Keratinocyte (primary cell): Measurements from ENCODE around the gene SLC12A5. TPM values are rescaled to one million over a fixed set of nuclear protein-coding genes. Genes with fewer than 3 reads are reported as not detected.

Experiments used
- DNase-seq: peaks from one replicate; pipeline ENCODE4 v3.0.0-alpha.2; 2011; ENCODE audit warnings: low read depth, missing footprints, low spot score
- FAIRE-seq: peaks from 2 replicates; lab custom pipeline; 2011; peaks lifted over from hg19 to GRCh38; lab: Jason Lieb, UNC
- H2AFZ ChIP-seq: 2 replicates; pipeline ENCODE4 v1.6.0; 2012; ENCODE audit warnings: low read length, control low read depth, inconsistent platforms; ENCODE audit not compliant: control insufficient read depth
- H3K27ac ChIP-seq: 2 replicates; pipeline ENCODE4 v1.5.1; 2011; ENCODE audit warnings: low read length; ENCODE audit not compliant: control insufficient read depth, insufficient read depth
- H3K27me3 ChIP-seq: 3 replicates; pipeline ENCODE4 v1.6.0; 2011; ENCODE audit warnings: low read length; ENCODE audit not compliant: control insufficient read depth, insufficient read depth; ENCODE audit errors: extremely low read depth
- H3K36me3 ChIP-seq, 2 experiments: 2 replicates in 1 of 2; 3 replicates in 1 of 2; pipeline ENCODE4 v1.5.1; 2011; ENCODE audit warnings: low read length in 2 of 2, mild to moderate bottlenecking in 1 of 2; ENCODE audit not compliant: control insufficient read depth in 2 of 2, insufficient read depth in 2 of 2; ENCODE audit errors: extremely low read depth in 1 of 2
- H3K4me1 ChIP-seq: 3 replicates; pipeline ENCODE4 v1.5.1; 2011; ENCODE audit warnings: low read length; ENCODE audit not compliant: control insufficient read depth, insufficient read depth; ENCODE audit errors: extremely low read depth
- H3K4me2 ChIP-seq: 3 replicates; pipeline ENCODE4 v1.6.0; 2011; ENCODE audit warnings: low read depth, low read length; ENCODE audit not compliant: control insufficient read depth, insufficient read depth; ENCODE audit errors: extremely low read depth
- H3K4me3 ChIP-seq, 3 experiments: fragments of 200-600 bp in 1 of 3; sonication (generic) in 1 of 3; 2 replicates in 2 of 3; 3 replicates in 1 of 3; pipeline ENCODE4 v1.5.1; 2011 to 2016; ENCODE audit warnings: low read length in 3 of 3, mild to moderate bottlenecking in 3 of 3, control low read depth in 2 of 3, inconsistent platforms in 1 of 3, low read depth in 1 of 3, mixed read lengths in 1 of 3, mixed run types in 1 of 3, moderate library complexity in 1 of 3; ENCODE audit not compliant: control insufficient read depth in 2 of 3, insufficient read depth in 2 of 3; ENCODE audit errors: extremely low read depth in 1 of 3
- H3K79me2 ChIP-seq: 2 replicates; pipeline ENCODE4 v1.6.0; 2012; ENCODE audit warnings: low read length; ENCODE audit not compliant: control insufficient read depth, insufficient read depth
- H3K9ac ChIP-seq: 3 replicates; pipeline ENCODE4 v1.6.0; 2011; ENCODE audit warnings: low read length; ENCODE audit not compliant: control insufficient read depth, insufficient read depth; ENCODE audit errors: extremely low read depth
- H3K9me1 ChIP-seq: 3 replicates; pipeline ENCODE4 v1.6.0; 2011; ENCODE audit warnings: low read length; ENCODE audit not compliant: control insufficient read depth, insufficient read depth; ENCODE audit errors: extremely low read depth
- H3K9me3 ChIP-seq: 2 replicates; pipeline ENCODE4 v1.5.1; 2012; ENCODE audit warnings: low read depth, low read length; ENCODE audit not compliant: control insufficient read depth
- H4K20me1 ChIP-seq: 3 replicates; pipeline ENCODE4 v1.6.0; 2011; ENCODE audit warnings: low read length; ENCODE audit not compliant: control insufficient read depth, insufficient read depth; ENCODE audit errors: extremely low read depth
- EZH2 ChIP-seq: IDR thresholded peaks from one replicate; pipeline ENCODE4 v1.6.1; 2012; ENCODE audit warnings: inconsistent platforms, mild to moderate bottlenecking, low read length, moderate library complexity
- dilution Hi-C: fragments of 300-500 bp; cut with MboI; formaldehyde crosslinking; loops from one replicate; pipeline ENCODE4 v1.7.0; 2020; ENCODE audit warnings: low sequenced_read_pairs; ENCODE audit not compliant: extremely low pct_ligation_motif_present
- polyA plus RNA-seq, 5 experiments: library from polyadenylated mRNA; depleted of rRNA in 3 of 5; stranded (reverse) in 3 of 5; stranded (forward) in 1 of 5; unstranded in 1 of 5; fragments of >200 nt; gene quantifications; 1 replicate in 1 of 5; 2 replicates in 3 of 5; 3 replicates in 1 of 5; pipeline versions ENCODE4 v1.2.1 to v1.2.3, GENCODE V29; 2011 to 2012; ENCODE audit warnings: missing spikeins in 2 of 5, low read depth in 1 of 5, low replicate concordance in 1 of 5
- TF ChIP-seq, protein P1 (sequence below), 3 experiments: IDR thresholded peaks in 1 of 3; conservative IDR thresholded peaks in 1 of 3; optimal IDR thresholded peaks in 1 of 3; 2 replicates in 2 of 3; 3 replicates in 1 of 3; pipeline versions ENCODE3 to v1.5.1; 2011; ENCODE audit warnings: low read length in 3 of 3, mild to moderate bottlenecking in 3 of 3, moderate library complexity in 2 of 3, control low read depth in 1 of 3, inconsistent platforms in 1 of 3; ENCODE audit not compliant: insufficient read depth in 2 of 3; ENCODE audit errors: extremely low read depth in 1 of 3

The SLC12A5 gene
- polyA plus RNA-seq, 1 donor (not counting 4 experiments of a cell fraction or from before 2014, with no cell fraction given), result not detected

GRCh38 chr20:46108976-46109375 is 80.0 kb downstream of the SLC12A5 start:
- TF ChIP-seq EZH2, result no peak
- TF ChIP-seq, protein P1, sequence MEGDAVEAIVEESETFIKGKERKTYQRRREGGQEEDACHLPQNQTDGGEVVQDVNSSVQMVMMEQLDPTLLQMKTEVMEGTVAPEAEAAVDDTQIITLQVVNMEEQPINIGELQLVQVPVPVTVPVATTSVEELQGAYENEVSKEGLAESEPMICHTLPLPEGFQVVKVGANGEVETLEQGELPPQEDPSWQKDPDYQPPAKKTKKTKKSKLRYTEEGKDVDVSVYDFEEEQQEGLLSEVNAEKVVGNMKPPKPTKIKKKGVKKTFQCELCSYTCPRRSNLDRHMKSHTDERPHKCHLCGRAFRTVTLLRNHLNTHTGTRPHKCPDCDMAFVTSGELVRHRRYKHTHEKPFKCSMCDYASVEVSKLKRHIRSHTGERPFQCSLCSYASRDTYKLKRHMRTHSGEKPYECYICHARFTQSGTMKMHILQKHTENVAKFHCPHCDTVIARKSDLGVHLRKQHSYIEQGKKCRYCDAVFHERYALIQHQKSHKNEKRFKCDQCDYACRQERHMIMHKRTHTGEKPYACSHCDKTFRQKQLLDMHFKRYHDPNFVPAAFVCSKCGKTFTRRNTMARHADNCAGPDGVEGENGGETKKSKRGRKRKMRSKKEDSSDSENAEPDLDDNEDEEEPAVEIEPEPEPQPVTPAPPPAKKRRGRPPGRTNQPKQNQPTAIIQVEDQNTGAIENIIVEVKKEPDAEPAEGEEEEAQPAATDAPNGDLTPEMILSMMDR (optimal IDR thresholded peaks at IDR 0.05 in 1 of 3, IDR thresholded peaks at IDR 0.05 in 1 of 3, conservative IDR thresholded peaks at IDR 0.05 in 1 of 3; ENCODE audit: extremely low read depth in 1 of 3, insufficient read depth in 2 of 3, low read length in 3 of 3), result no peak
- Histone ChIP-seq H3K79me2 (no peaks in the 10 kb centered on the region), H3K4me3 (no peak overlapping the region), H2AFZ (no peak overlapping the region), H4K20me1 (no peaks in the 10 kb centered on the region), H3K9ac (no peak overlapping the region), H3K27ac (no peak overlapping the region), H3K4me1 (no peaks in the 10 kb centered on the region), H3K9me1 (no peaks in the 10 kb centered on the region), H3K27me3 (peaks cover 12% of the 10 kb centered on the region), H3K9me3 (no peaks in the 10 kb centered on the region), H3K4me2 (no peak overlapping the region), H3K36me3 (no peaks in the 10 kb centered on the region)
- FAIRE-seq (no peak), DNase-seq (no peak)
- dilution Hi-C loops, result no loop called here

Other genes with a start within 250 kb of the SLC12A5 start
- 0.58 to 1.5 TPM (median 1.0 TPM) in 3 replicates for gene WFDC3, start 237.3 kb upstream of the SLC12A5 start, polyA plus RNA-seq
- gene DNTTIP1, start 237.3 kb upstream of the SLC12A5 start, polyA plus RNA-seq, result 24.9 to 43.3 TPM (median 36.1 TPM) in 3 replicates
- 9.1 to 69.8 TPM (median 46.6 TPM) in 3 replicates for gene UBE2C, start 216.6 kb upstream of the SLC12A5 start, polyA plus RNA-seq
- gene TNNC2, start 201.9 kb upstream of the SLC12A5 start, polyA plus RNA-seq, result 0.16 TPM in 1 of 3 replicates, not detected in the others
- 5.2 to 8.6 TPM (median 6.9 TPM) in 3 replicates for gene SNX21, start 195.4 kb upstream of the SLC12A5 start, polyA plus RNA-seq
- gene ACOT8, start 171.8 kb upstream of the SLC12A5 start, polyA plus RNA-seq, result 23.9 to 41.5 TPM (median 24.3 TPM) in 3 replicates
- gene ZSWIM3, start 171.6 kb upstream of the SLC12A5 start, polyA plus RNA-seq, result 2.0 to 2.7 TPM (median 2.3 TPM) in 3 replicates
- gene ZSWIM1, start 148.0 kb upstream of the SLC12A5 start, polyA plus RNA-seq, result 4.3 to 4.9 TPM (median 4.4 TPM) in 3 replicates
- gene SPATA25, start 141.6 kb upstream of the SLC12A5 start, polyA plus RNA-seq, result 0.19 TPM in 1 of 3 replicates, not detected in the others
- 0.49 to 0.97 TPM (median 0.54 TPM) in 3 replicates for gene NEURL2, start 138.0 kb upstream of the SLC12A5 start, polyA plus RNA-seq
- 38.6 to 69.4 TPM (median 48.6 TPM) in 3 replicates for gene CTSA, start 137.9 kb upstream of the SLC12A5 start, polyA plus RNA-seq
- 26.3 to 58.1 TPM (median 46.5 TPM) in 3 replicates for gene PLTP, start 117.1 kb upstream of the SLC12A5 start, polyA plus RNA-seq
- gene PCIF1, start 94.5 kb upstream of the SLC12A5 start, polyA plus RNA-seq, result 5.4 to 12.7 TPM (median 7.0 TPM) in 3 replicates
- gene ZNF335, start 57.0 kb upstream of the SLC12A5 start, polyA plus RNA-seq, result 5.8 to 9.1 TPM (median 6.8 TPM) in 3 replicates
- 0.18 to 1.1 TPM (median 0.68 TPM) in 3 replicates for gene MMP9, start 20.3 kb upstream of the SLC12A5 start, polyA plus RNA-seq
- 12.8 to 23.9 TPM (median 17.6 TPM) in 3 replicates for gene NCOA5, start 60.7 kb downstream of the SLC12A5 start, polyA plus RNA-seq
- gene CD40, start 89.1 kb downstream of the SLC12A5 start, polyA plus RNA-seq, result 13.4 to 16.7 TPM (median 16.4 TPM) in 3 replicates